Measurements from ENCODE around the gene PDE4B.
A peak's percentile ranks its signal among the peaks of the same experiment; 100 is the strongest.

The PDE4B gene

DNA sequence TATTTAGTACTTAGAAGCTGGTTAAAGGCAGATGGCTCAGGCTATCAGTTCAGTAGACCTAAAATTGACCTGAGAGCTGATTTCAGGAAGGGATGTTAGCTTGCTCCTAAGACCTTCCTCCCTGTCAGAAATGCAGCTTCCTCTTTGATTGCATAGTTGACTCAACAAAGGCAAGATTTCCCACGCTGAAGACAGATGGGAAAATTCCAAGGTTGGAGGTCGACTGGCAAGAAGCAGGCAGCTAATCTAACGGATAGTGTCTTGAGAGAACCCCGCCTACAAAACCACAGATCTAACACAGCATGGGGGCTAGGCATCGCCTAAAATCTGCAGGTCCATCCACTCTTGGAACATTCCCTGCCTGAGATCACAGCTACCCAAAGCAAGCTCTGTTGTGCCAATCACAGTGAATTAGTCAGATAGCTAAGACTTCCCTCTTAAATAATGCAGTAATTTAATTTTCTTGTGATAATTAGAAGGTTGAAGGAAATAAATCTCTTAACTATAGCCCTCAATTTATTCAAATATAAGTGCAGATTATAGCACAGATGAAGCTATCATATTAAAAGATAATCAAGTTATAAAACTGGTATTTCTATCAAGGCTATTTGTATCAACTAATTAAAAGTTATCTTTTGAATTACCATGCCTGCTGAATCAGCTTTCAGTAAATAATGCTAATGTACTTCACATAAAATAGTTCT, 383.5 kb downstream of the PDE4B start:
- DNase-seq, result no peak

DNA sequence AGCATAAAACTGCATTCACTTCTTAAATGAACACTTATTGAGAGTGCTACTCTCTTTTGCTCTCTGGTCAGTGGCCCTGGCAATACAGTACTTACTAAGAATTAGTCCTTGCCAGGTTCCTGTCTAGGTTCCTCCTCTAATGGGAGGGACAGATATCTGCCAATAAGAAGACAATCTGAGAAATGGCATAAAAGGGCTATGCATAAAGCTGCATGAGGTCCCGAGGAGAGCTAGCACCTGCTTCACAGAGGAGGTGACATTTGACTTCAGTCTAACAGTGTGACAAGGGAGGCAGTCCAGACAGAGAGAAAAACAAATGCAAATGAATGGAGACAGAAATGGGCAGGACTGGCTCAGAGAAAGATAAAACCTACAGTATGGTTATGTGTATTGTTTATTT, 384.1 kb downstream of the PDE4B start:
- no peak for DNase-seq

DNA sequence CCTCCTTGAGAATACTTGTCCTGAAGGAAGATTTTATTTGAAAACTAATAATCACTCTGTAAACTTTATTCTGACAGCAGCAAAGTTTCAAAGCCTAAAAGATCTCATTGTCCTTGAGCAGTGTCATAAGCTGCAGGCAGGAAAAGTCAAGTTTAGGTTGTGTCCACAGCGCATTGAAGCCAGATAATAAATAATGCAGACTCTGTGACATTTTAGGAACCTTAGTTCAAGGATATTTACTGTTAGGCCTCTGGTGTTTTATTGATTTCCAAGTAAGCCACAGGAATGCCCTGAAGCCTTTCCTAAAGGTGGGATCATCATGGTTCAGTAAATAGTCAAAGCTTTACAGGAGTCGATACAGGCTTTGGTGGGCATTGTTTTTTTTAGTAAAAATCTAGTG, 384.8 kb downstream of the PDE4B start:
- DNase-seq, result no peak

DNA sequence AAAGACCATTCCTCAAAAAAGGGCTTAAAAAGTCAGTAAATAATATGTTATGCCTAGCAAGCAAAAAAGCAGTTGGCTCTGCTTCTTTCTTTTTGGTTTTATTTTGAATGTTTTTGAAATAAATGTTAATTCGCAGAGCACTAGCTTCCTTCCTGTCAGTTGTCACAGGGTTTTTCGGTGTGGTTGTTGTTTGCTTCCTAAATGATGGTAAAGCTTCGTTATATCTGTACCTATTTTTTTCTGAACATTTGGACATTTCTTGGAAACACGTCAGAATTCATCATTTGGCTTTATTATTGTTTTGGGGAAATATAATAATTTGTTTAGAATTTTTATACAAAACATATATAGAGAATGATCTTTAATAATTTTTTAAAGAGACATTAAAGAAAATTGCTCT, 389.3 kb downstream of the PDE4B start:
- no peak for DNase-seq

DNA sequence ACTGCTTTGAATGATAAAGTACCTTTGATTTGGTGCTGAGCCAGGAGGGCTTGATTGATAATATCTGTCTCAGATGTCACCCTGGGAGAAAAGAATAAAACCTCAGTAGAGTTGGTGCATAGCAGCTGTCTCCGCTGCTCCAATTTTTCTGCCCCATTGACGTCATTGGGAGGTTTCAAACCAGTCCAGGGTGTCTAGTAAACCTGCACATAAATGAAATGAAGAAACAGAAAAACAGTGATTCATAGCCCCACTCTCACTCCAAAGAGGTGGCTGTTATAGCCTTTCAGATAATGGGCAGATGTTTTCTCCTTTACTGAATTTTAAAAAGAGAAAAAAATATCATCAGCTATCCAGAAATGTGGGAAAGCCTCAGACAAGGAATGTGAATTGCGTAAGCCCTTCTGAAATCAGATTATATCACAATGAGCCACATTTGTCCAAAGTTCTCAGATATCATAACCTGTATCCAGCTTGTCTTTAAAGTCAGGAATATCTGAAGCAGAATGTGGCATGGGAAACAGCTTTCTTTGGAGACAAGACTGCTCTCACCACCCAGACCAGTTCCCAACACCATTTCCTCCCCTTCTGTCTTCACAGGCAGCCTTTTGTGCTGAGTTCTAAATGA, 390.0 kb downstream of the PDE4B start:
- DNase-seq, result no peak

DNA sequence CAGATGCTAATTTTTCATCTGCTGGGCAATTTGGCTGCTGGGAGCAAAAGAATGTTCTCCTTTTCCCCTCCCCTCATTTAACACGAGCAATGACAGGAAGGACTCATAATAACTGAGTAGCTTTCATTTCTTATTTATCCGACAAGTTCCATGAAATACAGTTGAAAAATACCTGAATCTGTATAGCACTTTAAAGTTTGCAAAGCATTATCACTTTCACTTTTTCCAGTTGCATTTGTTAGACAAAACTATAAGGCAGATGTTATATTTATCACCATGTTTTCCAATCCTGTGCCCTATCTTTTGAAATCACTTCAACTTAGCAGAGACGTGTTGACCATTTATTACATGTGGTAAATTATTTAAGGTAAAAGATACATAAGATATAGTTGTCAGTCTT, 390.7 kb downstream of the PDE4B start:
- DNase-seq, result no peak

DNA sequence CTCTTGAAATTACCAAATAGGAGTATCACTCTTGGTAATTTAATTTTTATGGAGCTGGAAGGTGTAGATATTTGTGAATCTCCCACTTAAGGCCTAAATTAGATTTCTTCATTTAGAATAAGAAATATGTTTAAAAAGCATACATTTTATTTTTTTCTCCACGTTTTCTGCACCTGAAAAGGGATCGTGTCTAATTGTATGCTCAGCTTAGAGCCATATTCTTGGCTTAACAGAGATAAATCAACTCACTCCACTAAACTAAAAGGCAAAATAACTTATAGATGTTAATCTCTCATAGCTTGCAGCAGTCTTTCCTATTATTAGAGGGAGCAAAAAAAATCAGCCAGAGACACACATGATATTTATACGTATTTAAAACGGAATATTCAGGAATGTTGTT, 404.4 kb downstream of the PDE4B start:
- no peak for DNase-seq

DNA sequence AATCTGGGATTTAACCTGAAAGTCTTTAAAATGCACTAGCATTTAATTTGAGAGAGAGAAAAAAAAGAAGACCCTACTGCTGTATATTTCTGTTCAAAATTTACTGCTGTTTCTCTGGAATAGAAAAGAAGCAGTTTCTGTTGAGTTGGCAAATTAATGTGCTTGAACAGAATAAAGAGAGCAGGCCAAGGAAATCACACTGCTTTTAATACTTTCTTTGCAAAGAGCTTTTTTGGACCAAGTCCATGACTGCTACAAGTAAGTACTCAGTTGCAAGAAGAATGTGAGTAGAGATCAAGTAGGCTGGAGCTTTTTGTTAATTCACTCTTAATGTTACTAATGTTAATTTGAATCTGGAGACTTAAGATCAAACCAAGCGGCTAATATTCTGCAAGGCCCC, 405.1 kb downstream of the PDE4B start:
- peak in 3 of 58 donors; percentile 10 to 72 (median 14) for DNase-seq

DNA sequence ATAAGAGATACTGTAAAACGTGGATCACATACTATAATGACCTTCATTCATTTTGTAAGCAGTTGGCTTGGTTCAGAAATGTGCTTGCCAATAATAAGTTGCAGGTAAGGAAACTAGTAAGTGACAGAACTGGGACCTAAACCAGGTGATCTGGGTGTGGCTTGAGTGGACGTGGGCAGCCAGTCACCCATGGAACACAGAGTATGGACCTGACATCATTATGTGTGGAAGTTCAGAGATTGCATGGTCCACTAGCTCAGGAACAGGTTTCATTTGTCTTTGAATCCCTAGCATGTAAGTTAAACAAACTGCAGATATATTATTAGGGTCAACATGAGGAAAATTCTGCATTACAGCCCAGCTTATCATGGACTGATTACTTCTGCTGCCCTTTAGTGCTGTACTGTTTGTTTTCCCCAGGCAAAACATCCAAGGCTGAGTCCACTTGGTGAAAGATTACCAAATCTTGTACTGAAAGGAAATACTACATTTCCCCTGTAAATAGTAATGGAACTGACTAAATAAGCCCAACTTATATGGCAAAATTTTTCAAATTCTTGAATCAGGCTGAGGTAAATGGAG, 414.0 kb downstream of the PDE4B start:
- DNase-seq, result no peak

DNA sequence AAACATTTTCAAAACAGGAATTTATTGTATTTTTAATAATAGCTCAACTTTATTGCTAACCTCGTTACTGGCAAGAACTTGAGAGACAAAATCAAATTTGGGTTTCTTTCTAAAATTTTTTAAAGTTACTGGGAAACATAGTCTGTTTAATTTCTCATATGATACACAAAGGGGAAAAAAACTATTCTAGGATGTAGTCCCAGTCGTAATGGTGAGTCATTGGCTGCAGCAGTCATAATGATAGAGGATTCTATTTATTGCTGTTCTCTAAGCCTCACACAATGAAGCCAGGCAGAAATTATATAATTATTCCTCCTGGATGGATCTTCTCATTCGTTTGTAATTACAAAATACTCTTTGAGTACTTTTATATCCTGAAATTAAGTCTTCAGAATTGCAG, 414.8 kb downstream of the PDE4B start:
- DNase-seq, result peak in 3 of 58 donors; percentile 0 to 26 (median 12)

DNA sequence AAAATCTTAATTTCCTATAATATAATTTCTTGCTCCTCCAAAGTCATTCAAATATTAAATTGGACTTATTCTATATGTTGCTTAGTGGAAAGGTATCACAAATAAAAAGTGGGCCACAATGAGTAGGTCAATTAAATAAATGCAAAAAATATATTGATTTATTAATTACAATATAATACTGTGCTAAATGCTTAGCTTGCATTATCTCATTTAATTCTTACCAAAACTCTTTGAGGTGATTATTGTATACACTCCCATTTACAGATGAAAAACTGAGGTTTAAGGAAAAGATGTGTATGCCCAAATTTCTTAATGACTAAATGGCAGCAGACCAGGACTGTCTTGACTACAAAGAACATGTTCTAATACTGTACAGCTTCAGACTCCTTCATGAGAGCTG, 415.9 kb downstream of the PDE4B start:
- DNase-seq, result no peak

DNA sequence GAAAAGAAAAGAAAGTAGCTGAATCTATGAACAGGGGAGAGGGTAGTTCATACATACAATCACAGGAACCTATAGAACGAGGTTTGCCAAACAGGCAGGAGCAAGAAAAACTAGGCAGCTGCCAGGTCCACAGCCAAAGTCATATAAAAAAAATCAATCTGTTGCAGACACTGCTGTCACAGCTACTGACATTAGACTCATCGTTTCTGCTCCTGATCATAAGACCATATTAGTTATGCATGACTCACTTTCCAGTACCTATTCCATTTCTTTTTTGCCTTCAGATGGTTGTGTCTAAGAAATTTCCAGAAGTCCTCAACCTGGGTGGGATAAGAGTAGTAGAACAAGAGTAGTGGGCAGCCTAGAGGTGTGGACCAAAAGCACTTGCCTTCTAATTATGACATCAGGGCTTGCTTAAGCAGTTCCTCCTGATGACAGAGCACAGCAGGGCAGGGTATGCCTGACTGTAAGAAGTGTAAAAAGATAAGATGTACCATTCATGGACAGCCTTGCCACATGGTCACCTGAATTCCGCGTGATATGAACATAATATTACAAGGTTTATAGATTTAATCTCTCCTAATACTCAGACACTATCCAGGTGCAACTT, 418.0 kb downstream of the PDE4B start:
- no peak for DNase-seq

DNA sequence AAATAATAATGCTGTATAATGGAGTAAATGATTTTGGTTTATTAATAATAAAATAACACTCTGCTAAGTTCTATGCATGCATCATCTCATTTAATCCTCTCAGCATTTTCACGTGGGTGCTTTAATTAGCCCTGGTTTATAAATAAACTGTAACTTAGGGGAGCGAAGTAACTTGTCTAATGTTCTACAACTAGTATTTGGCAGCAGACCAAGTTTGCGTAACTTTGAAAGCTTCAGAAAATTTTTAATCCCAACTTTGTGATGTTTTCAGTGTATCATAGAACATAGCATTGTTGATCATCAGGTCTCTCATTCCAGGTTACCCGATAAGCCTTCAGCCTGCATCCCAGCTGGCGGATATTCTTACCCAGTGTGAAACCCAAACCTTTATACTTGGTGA, 418.8 kb downstream of the PDE4B start:
- DNase-seq, result no peak

DNA sequence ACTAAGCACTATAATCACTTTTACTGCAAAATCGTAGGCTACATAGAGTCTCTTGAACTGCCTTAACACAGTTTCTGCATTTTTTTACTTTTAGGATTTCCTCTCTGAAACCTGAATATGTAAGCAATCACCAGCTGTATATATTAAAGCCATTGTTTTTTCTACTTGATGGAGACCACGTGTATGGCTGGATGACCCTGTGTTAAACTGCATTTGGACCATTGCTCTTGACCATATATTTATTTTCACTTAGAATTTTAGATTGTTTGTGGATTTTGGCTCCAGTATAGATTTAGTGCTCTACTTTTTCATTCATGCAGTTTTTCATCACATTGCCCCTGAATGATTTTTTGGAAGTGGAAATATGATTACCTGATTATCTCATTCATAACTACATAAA, 420.8 kb downstream of the PDE4B start:
- no peak for DNase-seq

DNA sequence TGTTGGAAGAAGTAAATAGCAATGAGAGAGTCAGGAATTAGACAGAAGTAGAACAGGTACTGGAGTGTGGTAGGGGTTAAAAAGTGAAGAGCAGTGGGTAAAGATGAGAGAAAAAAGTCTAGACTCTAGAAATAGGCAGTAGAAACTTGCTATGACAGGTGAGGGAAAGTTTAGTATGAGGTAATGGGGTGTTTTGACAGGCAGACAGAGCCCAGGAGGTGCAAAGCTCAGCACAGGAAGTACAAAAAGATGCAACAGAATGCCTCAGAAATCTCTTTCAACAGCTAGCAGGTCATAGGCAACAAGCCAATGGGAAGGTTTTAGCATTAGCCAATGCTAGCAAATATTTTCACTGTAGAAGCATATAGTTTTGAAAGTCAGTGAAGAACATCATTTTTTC, 422.2 kb downstream of the PDE4B start:
- DNase-seq, result no peak

DNA sequence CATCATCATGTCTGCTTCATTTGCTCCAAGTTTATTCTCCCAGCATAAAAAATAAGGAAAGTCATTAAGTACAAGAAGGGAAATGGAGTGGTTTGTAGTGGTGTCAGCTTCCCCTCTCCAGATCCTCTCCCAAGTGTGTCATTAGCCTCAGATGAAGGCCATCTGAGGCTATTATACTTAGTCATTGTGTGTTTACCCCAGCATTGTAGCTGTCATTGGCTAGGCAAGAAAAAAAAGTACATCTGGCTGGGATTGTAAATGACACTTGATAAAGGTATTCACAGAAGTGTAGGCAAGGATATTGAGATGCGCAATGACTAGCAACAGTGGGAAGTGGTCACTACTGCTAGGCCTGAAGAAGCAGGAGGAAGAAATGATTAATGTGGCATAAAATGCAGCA, 424.3 kb downstream of the PDE4B start:
- no peak for DNase-seq

DNA sequence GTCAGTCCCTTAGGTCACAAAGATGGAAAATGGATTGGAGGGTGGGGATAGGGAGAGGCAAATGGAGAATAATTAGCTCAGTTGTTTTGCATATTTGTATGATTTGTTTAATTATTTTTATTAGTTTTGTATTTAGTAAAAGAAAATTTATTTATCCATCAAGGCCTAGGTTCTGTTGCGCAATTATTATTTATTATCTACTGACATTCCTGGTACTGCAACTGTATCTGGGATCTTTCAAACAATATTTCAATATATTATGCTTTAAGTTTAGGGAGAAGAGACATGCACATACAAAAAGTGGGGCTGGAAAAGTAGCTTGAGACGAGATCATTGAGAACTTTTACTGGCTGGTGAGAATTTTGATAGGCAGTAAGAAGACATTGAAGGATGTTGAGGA, 424.9 kb downstream of the PDE4B start:
- DNase-seq, result no peak

DNA sequence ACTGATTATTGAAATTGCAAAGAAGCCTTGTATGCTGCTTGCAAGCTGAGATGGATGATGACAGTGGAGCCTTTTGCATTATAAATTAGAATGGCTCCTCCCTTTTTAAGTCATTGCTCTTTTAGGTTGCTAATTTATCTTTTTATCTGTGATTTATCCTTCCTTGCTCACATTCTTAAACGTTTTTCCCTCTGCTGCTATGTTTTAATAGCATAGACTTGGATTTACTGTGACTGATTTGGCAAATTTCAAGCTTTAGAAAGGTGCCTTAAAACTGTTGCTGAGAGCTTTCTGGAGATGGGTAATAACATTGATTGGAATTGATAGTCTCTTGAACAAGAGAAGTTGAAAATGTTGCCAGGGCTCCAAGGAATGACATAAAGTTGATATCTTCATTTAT, 427.8 kb downstream of the PDE4B start:
- DNase-seq, result no peak

DNA sequence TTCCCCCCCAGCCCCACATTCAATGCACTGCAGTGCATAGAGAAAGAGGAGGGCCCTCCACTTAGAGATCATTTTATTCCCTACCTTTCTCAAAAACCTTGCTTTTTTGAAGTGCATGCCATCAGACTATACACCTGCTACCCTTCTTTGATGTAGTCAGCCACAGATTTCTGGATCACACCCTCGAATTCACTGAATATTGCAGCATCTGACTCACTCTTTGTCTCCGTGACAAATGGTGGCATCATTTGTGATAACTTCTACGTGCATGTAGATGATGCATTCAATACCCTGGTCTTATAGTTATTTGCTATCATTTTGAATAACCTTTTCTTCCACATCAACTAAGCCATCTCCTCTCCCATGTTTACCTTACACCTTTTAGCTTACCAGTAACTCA, 431.0 kb downstream of the PDE4B start:
- DNase-seq, result no peak

DNA sequence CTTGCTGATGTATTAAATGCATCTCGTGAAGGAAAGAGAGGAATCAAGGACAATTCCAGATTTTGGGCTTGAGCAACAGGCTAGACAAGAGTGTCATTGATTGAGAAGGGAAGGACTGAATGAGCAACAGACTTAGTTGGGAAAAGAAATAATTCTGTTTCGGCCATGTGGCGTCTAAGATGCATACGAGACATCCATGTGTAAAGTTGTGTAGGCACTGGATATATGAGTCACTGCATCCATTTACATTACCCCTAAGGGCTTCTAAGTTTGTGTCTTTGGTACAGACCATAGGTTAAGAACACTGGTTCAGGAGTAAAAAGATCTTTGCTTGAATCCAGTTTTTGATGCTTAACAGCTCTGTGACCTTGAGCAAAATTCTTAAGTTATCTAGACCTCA, 434.3 kb downstream of the PDE4B start:
- DNase-seq, result no peak

DNA sequence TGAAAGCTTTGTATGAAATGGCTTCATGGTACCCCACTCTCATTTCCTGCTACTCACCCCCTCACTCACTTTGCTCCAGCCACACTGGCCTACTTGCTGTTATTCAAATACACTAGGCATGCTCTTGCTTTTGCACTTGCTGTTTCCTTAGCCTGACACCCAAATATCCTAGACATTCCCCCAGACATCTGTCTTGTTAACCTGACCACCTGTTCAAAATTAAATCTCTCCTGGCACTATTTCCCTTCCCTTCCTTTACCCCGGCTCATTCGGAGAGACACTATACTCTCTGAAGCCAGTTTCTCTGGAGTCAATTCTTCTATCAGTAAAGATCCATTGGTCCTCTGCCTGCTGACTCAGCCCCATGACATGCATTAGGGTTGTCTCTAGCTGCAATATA, 435.3 kb downstream of the PDE4B start:
- no peak for DNase-seq

DNA sequence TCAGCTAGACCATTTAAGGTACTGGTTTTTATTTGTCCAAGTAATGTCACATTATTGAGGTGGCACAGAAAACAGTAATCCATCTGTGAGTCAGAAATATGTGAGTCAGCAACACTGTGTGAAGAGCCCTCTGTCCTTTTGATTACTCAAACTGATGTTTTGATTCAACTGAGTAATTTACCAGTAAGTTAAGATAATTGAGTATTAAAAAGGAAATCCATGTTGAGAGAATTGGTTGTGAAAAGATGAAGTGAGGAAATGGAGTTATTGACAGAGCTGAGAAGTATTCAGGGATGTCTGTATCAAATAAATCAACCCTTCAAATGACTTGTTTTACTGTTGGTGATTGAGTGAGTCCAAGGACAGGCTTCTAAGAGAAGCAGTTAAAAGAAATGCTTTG, 438.5 kb downstream of the PDE4B start:
- DNase-seq, result no peak

All from anterior cingulate cortex (tissue), 58 donors.